ENCODE measurements around the gene EPS8L1. TPM values are rescaled to one million over a fixed set of nuclear protein-coding genes. Genes with fewer than 3 reads are reported as not detected.

The EPS8L1 gene
- polyA plus RNA-seq, 1 donor (not counting 4 experiments of a cell fraction or from before 2014, with no cell fraction given) = 26.0 TPM

GRCh38 chr19:55103190-55103589 lies 27.5 kb downstream of the EPS8L1 start:
- Histone ChIP-seq H3K79me2 (ENCODE audit: control insufficient read depth, insufficient read depth, low read length) (peaks cover 8% of the 10 kb centered on the region), H4K20me1 (ENCODE audit: control insufficient read depth, extremely low read depth, insufficient read depth, low read length) (peaks cover 7% of the 10 kb centered on the region), H3K36me3 (ENCODE audit: control insufficient read depth in 2 of 2, extremely low read depth in 1 of 2, insufficient read depth in 2 of 2, low read length in 2 of 2) (peaks cover 3 to 27% of the 10 kb centered on the region in 2 experiments), H2AFZ (ENCODE audit: control insufficient read depth, low read length) (no peak overlapping the region), H3K9me1 (ENCODE audit: control insufficient read depth, extremely low read depth, insufficient read depth, low read length) (no peaks in the 10 kb centered on the region), H3K27ac (ENCODE audit: control insufficient read depth, insufficient read depth, low read length) (no peak overlapping the region), H3K9me3 (ENCODE audit: control insufficient read depth, low read depth, low read length) (no peaks in the 10 kb centered on the region), H3K27me3 (ENCODE audit: control insufficient read depth, extremely low read depth, insufficient read depth, low read length) (no peaks in the 10 kb centered on the region), H3K4me3 (ENCODE audit: control insufficient read depth in 2 of 3, extremely low read depth in 1 of 3, insufficient read depth in 2 of 3, low read depth in 1 of 3, low read length in 3 of 3) (no peak overlapping the region), H3K9ac (ENCODE audit: control insufficient read depth, extremely low read depth, insufficient read depth, low read length) (no peak overlapping the region), H3K4me1 (ENCODE audit: control insufficient read depth, extremely low read depth, insufficient read depth, low read length) (no peaks in the 10 kb centered on the region), H3K4me2 (ENCODE audit: control insufficient read depth, extremely low read depth, insufficient read depth, low read depth, low read length) (no peak overlapping the region)
- FAIRE-seq = no peak
- dilution Hi-C loops (cut with MboI; ENCODE audit: extremely low pct_ligation_motif_present, low sequenced_read_pairs) = no loop called here
- TF ChIP-seq CTCF (optimal IDR thresholded peaks at IDR 0.05 in 1 of 3, IDR thresholded peaks at IDR 0.05 in 1 of 3, conservative IDR thresholded peaks at IDR 0.05 in 1 of 3; ENCODE audit: extremely low read depth in 1 of 3, insufficient read depth in 2 of 3, low read length in 3 of 3) (no peak), EZH2 (IDR thresholded peaks at IDR 0.05; ENCODE audit: low read length) (no peak)
- no peak for DNase-seq (ENCODE audit: low read depth, low spot score)

- no peak overlapping the region for H3K9ac ChIP-seq (ENCODE audit: control insufficient read depth, extremely low read depth, insufficient read depth, low read length)
- no peak overlapping the region for H3K4me3 ChIP-seq (ENCODE audit: control insufficient read depth in 2 of 3, extremely low read depth in 1 of 3, insufficient read depth in 2 of 3, low read depth in 1 of 3, low read length in 3 of 3)
- H3K9me1 ChIP-seq (ENCODE audit: control insufficient read depth, extremely low read depth, insufficient read depth, low read length) = no peaks in the 10 kb centered on the region
- no peak for FAIRE-seq
- dilution Hi-C loops (cut with MboI; ENCODE audit: extremely low pct_ligation_motif_present, low sequenced_read_pairs) = no loop called here
- H3K4me1 ChIP-seq (ENCODE audit: control insufficient read depth, extremely low read depth, insufficient read depth, low read length) = no peaks in the 10 kb centered on the region
- peaks cover 15 to 21% of the 10 kb centered on the region in 2 experiments for H3K36me3 ChIP-seq (ENCODE audit: control insufficient read depth in 2 of 2, extremely low read depth in 1 of 2, insufficient read depth in 2 of 2, low read length in 2 of 2)
- H3K9me3 ChIP-seq (ENCODE audit: control insufficient read depth, low read depth, low read length) = no peaks in the 10 kb centered on the region
- TF ChIP-seq CTCF (optimal IDR thresholded peaks at IDR 0.05 in 1 of 3, IDR thresholded peaks at IDR 0.05 in 1 of 3, conservative IDR thresholded peaks at IDR 0.05 in 1 of 3; ENCODE audit: extremely low read depth in 1 of 3, insufficient read depth in 2 of 3, low read length in 3 of 3) (no peak), EZH2 (IDR thresholded peaks at IDR 0.05; ENCODE audit: low read length) (no peak)
- no peaks in the 10 kb centered on the region for H3K27me3 ChIP-seq (ENCODE audit: control insufficient read depth, extremely low read depth, insufficient read depth, low read length)
- no peak overlapping the region for H3K27ac ChIP-seq (ENCODE audit: control insufficient read depth, insufficient read depth, low read length)
- no peak overlapping the region for H3K4me2 ChIP-seq (ENCODE audit: control insufficient read depth, extremely low read depth, insufficient read depth, low read depth, low read length)
- peaks cover 16% of the 10 kb centered on the region for H3K79me2 ChIP-seq (ENCODE audit: control insufficient read depth, insufficient read depth, low read length)
- no peaks in the 10 kb centered on the region for H4K20me1 ChIP-seq (ENCODE audit: control insufficient read depth, extremely low read depth, insufficient read depth, low read length)
- DNase-seq (ENCODE audit: low read depth, low spot score) = no peak
- no peak overlapping the region for H2AFZ ChIP-seq (ENCODE audit: control insufficient read depth, low read length)
These were observed 29.6 kb downstream of the EPS8L1 start for GRCh38 chr19:55105237-55105636.

Data from keratinocyte (primary cell).